Activated T-cell treated with anti-CD3 and anti-CD28 coated beads for 4 hours (primary cell): ENCODE measurements around the gene ADAMTS15.

Experiments
- DNase-seq: peaks from one replicate; pipeline ENCODE4 v3.0.0-alpha.2; 2020

ADAMTS15 gene

DNA sequence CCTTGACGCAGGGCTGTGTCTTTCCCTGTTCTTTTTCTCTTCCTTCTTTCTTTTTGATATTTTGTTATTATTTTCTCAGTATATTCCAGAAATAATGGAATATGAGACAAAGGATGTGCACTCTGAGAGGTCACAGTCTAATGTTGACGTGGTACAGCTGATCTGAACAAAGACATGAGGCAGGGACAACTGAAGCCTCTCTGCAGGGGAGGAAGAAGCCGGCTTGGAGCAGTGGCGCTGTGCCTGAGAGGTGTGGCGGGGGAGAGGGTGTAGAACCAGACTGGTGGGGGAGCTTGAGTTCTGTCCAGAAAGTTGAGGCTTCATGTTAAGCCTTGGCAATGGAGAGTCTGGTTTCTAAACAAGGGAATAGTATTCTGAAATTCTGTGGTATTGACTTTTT lies 34.7 kb downstream of the ADAMTS15 start:
- DNase-seq, result no peak

DNA sequence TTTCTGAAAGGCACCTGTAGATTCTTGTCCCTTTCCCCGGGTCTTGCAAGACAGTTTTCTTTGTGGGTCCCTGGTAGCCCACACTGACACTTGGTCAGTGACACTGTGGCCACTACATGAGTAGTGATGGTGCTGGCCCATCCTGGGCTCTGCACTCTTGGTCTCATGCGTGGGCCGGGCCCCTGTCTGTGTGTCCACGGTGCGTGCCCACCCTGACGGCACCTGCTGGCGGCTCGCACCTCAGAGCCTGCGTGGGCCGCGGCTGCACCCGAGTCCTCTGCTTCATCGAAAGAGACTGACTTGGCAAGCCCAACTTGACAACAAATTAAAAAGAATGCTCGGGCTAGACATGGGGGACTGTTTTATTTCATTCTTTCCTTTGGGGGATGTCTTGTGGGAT lies 37.5 kb downstream of the ADAMTS15 start:
- no peak for DNase-seq

DNA sequence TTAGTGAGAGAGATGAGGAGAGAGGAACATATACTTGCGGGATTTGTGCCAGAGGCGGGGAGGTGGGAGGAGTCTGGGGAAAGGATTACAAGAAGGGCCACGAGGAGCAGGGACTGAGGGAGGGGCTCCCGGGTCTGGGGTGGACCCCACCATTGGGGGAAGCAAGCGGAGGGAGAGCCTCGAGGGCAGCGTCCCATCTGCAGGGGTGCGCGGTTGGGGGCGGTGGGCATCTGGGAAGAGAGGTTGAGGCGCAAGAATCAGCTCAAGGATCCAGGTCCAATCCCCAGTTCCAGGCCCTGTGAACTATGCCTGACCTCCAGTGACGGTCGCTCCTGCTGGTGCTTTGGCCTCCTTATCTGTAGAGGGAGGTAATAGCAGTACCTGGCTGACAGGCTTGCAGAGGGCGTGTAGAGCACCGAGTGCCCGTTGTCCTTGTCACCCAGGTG lies 38.0 kb downstream of the ADAMTS15 start:
- DNase-seq, result no peak

DNA sequence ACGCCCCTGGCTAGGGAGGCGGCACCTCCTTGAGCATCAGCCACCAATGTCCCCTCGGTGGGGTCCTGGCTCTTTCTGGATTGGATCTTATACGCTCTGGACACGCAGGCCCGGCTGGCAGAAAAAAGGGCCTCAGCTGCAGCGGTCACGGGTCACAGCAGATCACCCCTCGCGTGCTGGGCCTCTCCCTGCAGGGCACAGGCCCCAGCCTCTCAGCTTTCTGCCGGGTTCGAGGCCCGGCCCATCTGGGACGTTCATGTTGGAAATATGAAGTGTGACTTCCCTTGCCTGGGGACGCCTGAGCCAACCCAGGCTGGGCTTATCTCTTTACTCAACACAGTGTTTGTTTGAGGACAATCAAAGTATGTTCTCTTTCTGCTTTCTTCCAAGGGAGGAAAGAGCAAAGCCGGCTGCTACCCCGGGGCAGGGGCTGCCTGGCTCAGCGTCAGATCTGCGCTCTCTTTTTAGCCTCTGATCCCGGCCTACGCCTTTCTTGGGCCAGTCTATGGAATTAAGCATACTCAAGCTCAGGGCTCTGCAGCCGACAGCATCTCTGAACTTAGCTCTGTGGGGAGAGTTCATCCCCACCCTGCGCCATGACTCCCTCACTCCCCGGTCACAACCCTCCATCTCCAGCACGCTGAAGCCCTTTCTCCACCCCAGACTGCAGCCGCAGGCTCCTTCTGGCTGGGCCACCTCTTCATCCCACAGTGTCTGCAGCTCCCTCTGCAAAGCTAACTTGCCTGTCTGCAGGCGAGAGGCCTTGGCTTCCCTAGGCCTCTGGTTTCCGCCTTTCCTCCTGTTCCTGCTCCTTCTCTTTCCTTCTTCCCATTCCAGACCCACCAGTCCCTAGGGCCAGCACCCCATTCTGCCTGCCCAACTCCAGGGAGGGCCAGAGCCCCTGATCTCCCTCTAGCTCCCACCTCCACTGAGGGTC lies 38.8 kb downstream of the ADAMTS15 start:
- DNase-seq, result no peak

- no peak for DNase-seq
Observed at GRCh38 chr11:130487924-130488815, 39.7 kb downstream of the ADAMTS15 start.

DNA sequence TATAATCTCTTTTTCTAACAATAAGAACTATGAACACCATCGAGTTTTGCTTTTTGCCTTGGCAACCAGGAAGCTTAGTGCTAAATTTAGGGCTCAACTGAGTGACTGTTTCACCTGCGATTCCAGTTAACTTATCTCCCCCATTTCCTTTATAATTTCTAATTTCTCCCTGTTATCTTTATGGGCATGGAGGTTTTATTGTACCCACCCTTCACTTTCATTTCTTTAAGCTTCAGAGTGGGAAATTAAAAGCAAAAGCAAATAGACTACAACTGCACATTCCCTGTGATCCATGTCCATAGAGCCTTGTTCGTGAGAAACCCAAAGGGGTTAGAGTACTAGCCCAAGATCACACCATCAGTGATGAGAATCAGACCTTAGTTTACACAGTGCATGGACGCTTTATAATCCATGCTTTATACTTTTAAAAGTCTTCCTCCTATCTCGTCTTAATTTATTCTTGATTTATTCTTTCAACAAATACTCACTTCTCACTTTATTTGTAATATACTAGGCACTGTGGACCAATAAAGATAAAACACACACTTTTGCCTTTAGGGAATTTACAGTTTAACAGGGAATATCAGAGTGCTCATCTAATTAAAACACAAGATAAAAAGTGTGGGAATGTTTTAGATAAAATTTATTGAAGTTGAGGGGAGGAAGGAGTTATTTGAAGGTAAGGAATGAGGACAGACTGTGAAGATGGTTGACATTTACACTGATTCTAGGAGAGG lies 40.6 kb downstream of the ADAMTS15 start:
- DNase-seq, result no peak

DNA sequence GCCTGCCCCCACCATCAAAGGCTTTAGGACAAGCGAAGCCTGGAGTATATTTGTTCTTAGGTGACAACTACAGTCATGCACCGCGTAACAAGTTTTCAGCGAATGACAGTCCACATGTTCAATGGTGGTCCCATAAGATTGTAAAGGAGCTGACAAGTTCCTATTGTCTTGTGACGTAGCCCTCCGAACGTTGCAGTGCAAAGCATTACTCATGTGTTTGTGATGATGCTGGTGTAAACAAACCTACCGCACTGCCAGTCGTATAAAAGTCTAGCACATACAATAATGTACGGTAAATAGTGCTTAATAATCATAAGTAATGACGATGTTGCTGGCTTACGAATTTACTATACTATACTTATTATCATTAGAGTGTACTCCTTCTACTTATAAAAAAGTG lies 41.3 kb downstream of the ADAMTS15 start:
- no peak for DNase-seq

- no peak for DNase-seq
Observed at GRCh38 chr11:130490682-130491449, 42.4 kb downstream of the ADAMTS15 start.

DNA sequence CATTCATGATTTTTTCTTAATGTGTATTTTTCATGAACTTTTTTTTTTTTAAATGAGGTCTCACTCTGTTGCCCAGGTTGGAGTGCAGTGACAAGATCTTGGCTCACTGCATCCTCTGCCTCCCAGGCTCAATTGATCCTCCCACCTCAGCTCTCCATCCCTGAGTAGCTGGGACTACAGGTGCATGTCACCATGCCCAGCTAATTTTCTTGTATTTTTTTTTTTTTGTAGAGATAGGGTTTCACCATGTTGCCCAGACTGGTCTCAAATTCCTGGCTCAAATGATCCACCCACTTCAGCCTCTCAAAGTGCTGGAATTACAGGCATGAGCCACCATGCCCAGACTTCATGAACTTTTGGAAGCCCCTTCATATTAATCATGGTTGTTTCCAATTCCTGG lies 49.7 kb downstream of the ADAMTS15 start:
- no peak for DNase-seq

- no peak for DNase-seq
Observed at GRCh38 chr11:130499828-130500227, 51.4 kb downstream of the ADAMTS15 start.

- DNase-seq, result no peak
Observed at GRCh38 chr11:130504317-130504716, 55.9 kb downstream of the ADAMTS15 start.

DNA sequence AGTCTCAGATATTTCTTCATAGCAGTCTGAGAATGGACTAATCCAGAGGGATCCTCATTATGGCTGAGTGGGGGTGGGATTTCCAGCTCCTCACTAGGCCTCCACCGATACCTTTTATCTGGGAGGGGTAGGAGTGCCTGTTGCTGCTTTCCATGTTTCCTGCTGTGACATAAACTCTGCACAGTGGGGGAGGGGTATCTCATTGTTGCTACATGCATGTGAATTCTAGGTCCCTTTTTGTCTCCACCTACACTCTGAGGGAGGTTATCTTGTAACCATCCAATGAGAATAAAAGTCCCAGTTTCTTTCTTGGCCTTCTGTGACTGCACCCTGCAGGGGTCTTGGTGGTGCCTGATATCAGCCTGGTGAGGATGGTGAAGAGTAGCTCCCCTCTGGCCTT lies 60.5 kb downstream of the ADAMTS15 start:
- no peak for DNase-seq

- no peak for DNase-seq
Observed at GRCh38 chr11:130509942-130510341, 61.5 kb downstream of the ADAMTS15 start.

GRCh38 chr11:130510407-130511006 lies 62.1 kb downstream of the ADAMTS15 start:
- no peak for DNase-seq

DNA sequence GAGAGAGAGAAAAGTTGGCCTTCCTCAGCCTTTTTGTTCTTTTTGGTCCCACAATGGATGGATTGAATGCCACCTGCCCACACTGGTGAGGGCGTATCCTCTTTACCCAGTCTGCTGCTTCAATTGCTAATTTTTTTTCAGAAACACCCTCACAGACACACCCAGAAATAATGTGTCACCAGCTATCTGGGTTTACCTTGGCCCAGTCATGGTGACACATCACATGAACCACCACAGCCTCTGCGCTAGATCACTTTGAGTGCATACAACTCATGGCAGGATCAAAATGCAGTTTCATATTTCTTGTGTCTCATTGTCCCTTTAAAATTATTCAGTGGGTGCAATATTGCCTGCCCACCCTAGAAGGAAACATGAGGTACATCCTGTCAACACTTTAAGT lies 63.3 kb downstream of the ADAMTS15 start:
- DNase-seq, result no peak

DNA sequence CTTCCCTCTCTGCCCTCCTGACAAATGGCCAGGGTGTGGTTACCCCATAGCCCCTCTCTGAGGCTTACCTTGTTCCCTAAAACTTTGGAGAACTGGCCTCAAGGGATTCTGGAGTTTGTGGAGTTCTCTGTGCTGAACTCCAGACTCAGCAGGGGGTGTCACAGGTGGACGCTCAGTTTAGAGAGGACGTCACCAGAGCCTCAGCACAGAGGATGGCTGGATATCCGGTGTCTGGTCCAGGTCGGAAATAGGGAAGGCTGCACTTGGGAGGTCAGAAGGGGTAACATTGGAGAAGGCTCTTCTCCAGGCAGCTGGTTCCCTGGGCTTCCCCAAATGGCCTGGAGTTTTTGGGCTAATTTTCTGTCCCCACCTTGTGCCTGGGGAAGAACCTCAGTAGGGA lies 64.2 kb downstream of the ADAMTS15 start:
- no peak for DNase-seq

GRCh38 chr11:130513132-130513531 lies 64.7 kb downstream of the ADAMTS15 start:
- no peak for DNase-seq

GRCh38 chr11:130514316-130514715 lies 65.9 kb downstream of the ADAMTS15 start:
- DNase-seq, result no peak

DNA sequence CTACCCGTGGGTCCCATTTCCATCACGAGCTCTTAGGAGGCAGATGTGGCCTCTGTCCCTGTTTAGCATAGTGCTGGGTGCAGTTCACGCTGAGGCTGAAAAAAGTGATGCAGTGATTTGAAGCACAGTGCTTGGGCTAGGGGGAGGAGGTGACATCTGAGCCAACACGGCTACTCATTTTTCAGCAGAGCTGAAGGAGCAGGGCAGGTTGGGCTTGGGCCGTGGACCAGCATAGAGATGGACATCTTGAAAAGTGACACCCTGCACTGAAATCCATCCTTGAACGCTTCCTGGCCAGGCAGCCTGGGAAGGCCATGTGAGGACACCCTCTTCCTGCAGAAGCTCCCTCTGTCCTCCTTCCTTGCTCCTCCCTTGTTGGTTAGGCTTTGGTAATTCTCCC lies 66.4 kb downstream of the ADAMTS15 start:
- no peak for DNase-seq

DNA sequence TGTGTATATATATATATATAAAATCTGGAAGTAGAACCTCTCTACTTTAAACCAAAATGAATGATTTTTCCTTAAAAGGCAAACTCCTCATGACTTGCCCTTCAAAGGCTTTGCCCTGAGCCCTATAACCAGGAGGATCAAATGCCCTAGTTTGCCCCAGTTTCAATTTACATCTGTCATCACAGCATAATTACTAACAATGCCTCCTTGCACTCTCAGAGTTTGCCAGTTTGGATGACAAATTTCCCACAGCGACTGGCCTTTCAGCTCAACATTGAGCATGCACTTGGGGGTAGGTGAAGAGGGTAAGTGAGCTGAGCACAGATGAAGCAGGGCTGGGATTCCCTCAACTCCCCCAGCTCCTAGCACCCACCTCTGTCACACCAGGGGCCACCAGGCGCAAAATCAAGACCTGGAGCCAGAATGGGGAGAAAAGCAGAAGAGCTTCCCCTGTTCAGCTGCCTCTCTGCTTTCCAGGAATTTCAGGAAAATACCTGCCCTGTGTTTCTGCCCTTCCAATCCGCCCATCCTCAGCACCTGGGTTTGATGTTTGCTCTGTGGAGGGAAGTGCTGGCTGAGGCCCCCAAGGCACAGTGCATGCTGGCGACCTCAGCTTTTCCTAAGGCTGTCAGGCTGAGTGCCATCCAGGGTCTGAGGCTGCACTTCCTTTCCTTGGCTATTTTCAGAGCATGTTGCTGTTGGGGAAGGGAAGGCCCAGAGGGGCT lies 67.5 kb downstream of the ADAMTS15 start:
- no peak for DNase-seq
